K562 (cell line): ENCODE results near the gene FLRT1. TPM values are rescaled to one million over a fixed set of nuclear protein-coding genes. Genes with fewer than 3 reads are reported as not detected.
A peak's percentile ranks its signal among the peaks of the same experiment; 100 is the strongest.

ENCODE experiments used
- ATAC-seq: fragments of 200-7000 bp; cut with Tn5 transposase; 3 replicates; pipeline ENCODE4 v1.9.1; 2020; ENCODE audit warnings: moderate library complexity
- BruUV-seq: library from RNA; stranded (reverse); fragments of 400-500 nt; replicated peaks from 2 replicates; lab custom pipeline; 2021; lab: Mats Ljungman, UMichigan
- CTCF ChIA-PET: fragments of 300-600 bp; formaldehyde crosslinking; extraction: SDS; loops from one replicate; lab custom pipeline; 2021; ENCODE audit warnings: low intra/inter-chr PET ratio; lab: Yijun Ruan, JAX
- POLR2A ChIA-PET: fragments of 300-600, 350-650 bp; sonication (Branson Sonifier 250); formaldehyde crosslinking; extraction: SDS; loops from one replicate; lab custom pipeline; 2021; ENCODE audit warnings: antibody characterized with exemption, inconsistent platforms; lab: Yijun Ruan, JAX
- DNase-seq, 4 experiments: peaks; one replicate each; pipeline versions ENCODE4 v3.0.0 to v3.0.0-alpha.2; 2011 to 2018; ENCODE audit warnings: low spot score in 3 of 4, mixed read lengths in 3 of 4; ENCODE audit errors: extremely low read depth in 1 of 4
- FAIRE-seq: peaks from 2 replicates; lab custom pipeline; 2011; peaks lifted over from hg19 to GRCh38; lab: Jason Lieb, UNC
- H2AFZ ChIP-seq: 2 replicates; pipeline ENCODE4 v1.6.0; 2011; ENCODE audit warnings: low read depth, low read length, control low read depth, inconsistent platforms
- H3K27ac ChIP-seq: fragments of 200-600 bp; 3 replicates; pipeline ENCODE4 v1.8.0; 2011; ENCODE audit warnings: low read depth, mild to moderate bottlenecking, control low read depth, inconsistent platforms, low read length, moderate library complexity, mixed read lengths; ENCODE audit errors: extremely low read depth
- H3K27me3 ChIP-seq, 2 experiments: fragments of 300-600 bp in 1 of 2; 2 replicates in 1 of 2; 3 replicates in 1 of 2; pipeline versions ENCODE4 v1.6.0 to v1.8.0; 2011; ENCODE audit warnings: inconsistent platforms in 2 of 2, low read length in 2 of 2, mild to moderate bottlenecking in 1 of 2, mixed read lengths in 1 of 2, moderate library complexity in 1 of 2; ENCODE audit not compliant: control insufficient read depth in 2 of 2, insufficient read depth in 2 of 2
- H3K36me3 ChIP-seq: fragments of 300-600 bp; 3 replicates; pipeline ENCODE4 v1.8.0; 2011; ENCODE audit warnings: mild to moderate bottlenecking, low read length, inconsistent platforms; ENCODE audit not compliant: control insufficient read depth, insufficient read depth
- H3K4me1 ChIP-seq, 2 experiments: fragments of 200-600 bp in 1 of 2; replicated peaks in 1 of 2; 2 replicates in 1 of 2; 3 replicates in 1 of 2; pipeline versions ENCODE4 v1.5.1 to v1.8.0; 2011; ENCODE audit warnings: inconsistent platforms in 2 of 2, low read length in 2 of 2, mild to moderate bottlenecking in 1 of 2, mixed read lengths in 1 of 2, moderate library complexity in 1 of 2; ENCODE audit not compliant: control insufficient read depth in 2 of 2, insufficient read depth in 2 of 2
- H3K4me2 ChIP-seq: 2 replicates; pipeline ENCODE4 v1.6.1; 2011; ENCODE audit warnings: low read length, control low read depth, inconsistent platforms, mixed read lengths; ENCODE audit not compliant: insufficient read depth
- H3K4me3 ChIP-seq: fragments of 200-600 bp; sonication (generic), shearing (Covaris generic); 2 replicates; pipeline ENCODE4 v1.5.1; 2016; ENCODE audit warnings: control low read depth, inconsistent platforms
- H3K79me2 ChIP-seq: fragments of 200-600 bp; 3 replicates; pipeline ENCODE4 v1.8.0; 2011; ENCODE audit warnings: low read length, inconsistent platforms; ENCODE audit not compliant: control insufficient read depth, insufficient read depth
- H3K9ac ChIP-seq, 2 experiments: 2 replicates each; pipeline versions ENCODE4 v1.6.0 to v1.6.1; 2011; ENCODE audit warnings: low read depth in 2 of 2, low read length in 2 of 2, control low read depth in 1 of 2, inconsistent platforms in 1 of 2, mild to moderate bottlenecking in 1 of 2, mixed read lengths in 1 of 2; ENCODE audit not compliant: insufficient read depth in 1 of 2
- H3K9me1 ChIP-seq: one replicate; pipeline ENCODE4 v1.6.0; 2011; ENCODE audit warnings: inconsistent platforms, mild to moderate bottlenecking, low read length, moderate library complexity; ENCODE audit not compliant: control insufficient read depth, insufficient read depth
- H3K9me3 ChIP-seq: replicated peaks from 2 replicates; pipeline ENCODE4 v1.5.1; 2011; ENCODE audit warnings: low read depth, low read length, inconsistent platforms; ENCODE audit not compliant: control insufficient read depth, insufficient read depth
- H4K20me1 ChIP-seq: replicated peaks from 2 replicates; pipeline ENCODE4 v1.6.1; 2011; ENCODE audit warnings: low read length, inconsistent platforms, mixed read lengths; ENCODE audit not compliant: control insufficient read depth, insufficient read depth
- ARID1B ChIP-seq: fragments of 450-650 bp; IDR thresholded peaks from 2 replicates; pipeline ENCODE4 v1.6.1; 2016; ENCODE audit warnings: antibody characterized with exemption, mild to moderate bottlenecking, inconsistent platforms
- CBFA2T3 ChIP-seq: fragments of 450-650 bp; IDR thresholded peaks from 2 replicates; pipeline ENCODE4 v1.6.1; 2017
- EGR1 ChIP-seq: fragments of 450-650 bp; conservative IDR thresholded peaks from 2 replicates; pipeline ENCODE4 v1.6.1; 2017; ENCODE audit warnings: mild to moderate bottlenecking
- EZH2 ChIP-seq: IDR thresholded peaks from 2 replicates; pipeline ENCODE4 v1.6.1; 2012; ENCODE audit warnings: low read depth, mild to moderate bottlenecking, inconsistent platforms, low read length, borderline replicate concordance
- GTF2E2 ChIP-seq: fragments of 200-800 bp; sonication (Bioruptor generic); IDR thresholded peaks from 2 replicates; pipeline ENCODE4 v1.6.1; 2016; ENCODE audit warnings: missing genetic modification characterization, missing compliant biosample characterization
- KLF1 ChIP-seq: fragments of 450-650 bp; IDR thresholded peaks from 2 replicates; pipeline ENCODE4 v1.6.1; 2016; ENCODE audit warnings: missing genetic modification characterization, missing compliant biosample characterization
- MEIS2 ChIP-seq: fragments of 450-650 bp; IDR thresholded peaks from 2 replicates; pipeline ENCODE4 v1.6.1; 2014; ENCODE audit warnings: mild to moderate bottlenecking; ENCODE audit not compliant: partially characterized antibody
- TCF3 ChIP-seq: sonication (generic); formaldehyde crosslinking; IDR thresholded peaks from 2 replicates; pipeline ENCODE4 v1.4.0; 2020; ENCODE audit warnings: mild to moderate bottlenecking, missing genetic modification reagents
- WGBS: fragments of 100-300 bp; shearing (Covaris generic); methylation state at CpG from one replicate; pipeline ENCODE4 v1.1.6; 2016; ENCODE audit warnings: low coverage, mixed read lengths; ENCODE audit not compliant: insufficient coverage; ENCODE audit errors: missing lambda C conversion rate; 5-methylcytosine and 5-hydroxymethylcytosine counted together
- in situ Hi-C: fragments of 300-500 bp; cut with MboI; formaldehyde crosslinking; loops from 4 replicates; pipeline ENCODE4 v1.15.0; 2018; ENCODE audit warnings: inconsistent platforms, mixed read lengths
- intact Hi-C: fragments of 100-400 bp; cut with micrococcal nuclease; formaldehyde crosslinking; loops from 2 replicates; pipeline ENCODE4 v1.14.2; 2022
- polyA plus RNA-seq, 8 experiments: library from polyadenylated mRNA; depleted of rRNA in 4 of 8; stranded (reverse) in 5 of 8; unstranded in 3 of 8; fragments of >200 nt; fragmentation: Nextera tagmentation in 2 of 8; fragmentation: Illumina TruSeq in 1 of 8; extraction: Ambion mirVana in 2 of 8; extraction: Trizol in 1 of 8; gene quantifications; 2 replicates each; pipeline versions ENCODE4 v1.2.1 to v1.2.3, GENCODE V29; 2011 to 2014; ENCODE audit warnings: inconsistent platforms in 1 of 8, missing spikeins in 1 of 8
- total RNA-seq, 7 experiments: library from RNA; depleted of rRNA in 6 of 7; stranded (reverse); fragments of >200 nt in 6 of 7; fragmentation: Illumina TruSeq in 2 of 7; extraction: Trizol in 2 of 7; gene quantifications; 2 replicates each; pipeline versions ENCODE4 v1.2.1 to v1.2.3, GENCODE V29; 2011 to 2021; ENCODE audit warnings: low replicate concordance in 1 of 7
- TF ChIP-seq, protein P1 (sequence below), 2 experiments: IDR thresholded peaks; 2 replicates each; pipeline ENCODE4 v1.6.1; 2011; ENCODE audit warnings: borderline replicate concordance in 1 of 2, control low read depth in 1 of 2, low read depth in 1 of 2, low read length in 1 of 2, mild to moderate bottlenecking in 1 of 2, mixed read lengths in 1 of 2, moderate library complexity in 1 of 2; ENCODE audit not compliant: insufficient read depth in 1 of 2, insufficient read length in 1 of 2, poor library complexity in 1 of 2, severe bottlenecking in 1 of 2; ENCODE audit errors: extremely low read depth in 1 of 2

The FLRT1 gene
- total and polyA plus RNA-seq, 9 of the 15 experiments (the other 6 are each of a cell fraction or from before 2014, with no cell fraction given): not detected

GRCh38 chr11:64067230-64067993 is 31.7 kb downstream of the FLRT1 start (continued):
- TF ChIP-seq ARID1B (peak; percentile 36; the same call in 1 of the 2 replicates), TCF3 (peak; percentile 22; the same call in 1 of the 2 replicates), GTF2E2 (tag) (no peak), MEIS2 (peak; percentile 87), KLF1 (no peak), CBFA2T3 (peak; percentile 41; the same call in 1 of the 2 replicates), EGR1 (peak; percentile 27; the same call in 1 of the 2 replicates)

DNA sequence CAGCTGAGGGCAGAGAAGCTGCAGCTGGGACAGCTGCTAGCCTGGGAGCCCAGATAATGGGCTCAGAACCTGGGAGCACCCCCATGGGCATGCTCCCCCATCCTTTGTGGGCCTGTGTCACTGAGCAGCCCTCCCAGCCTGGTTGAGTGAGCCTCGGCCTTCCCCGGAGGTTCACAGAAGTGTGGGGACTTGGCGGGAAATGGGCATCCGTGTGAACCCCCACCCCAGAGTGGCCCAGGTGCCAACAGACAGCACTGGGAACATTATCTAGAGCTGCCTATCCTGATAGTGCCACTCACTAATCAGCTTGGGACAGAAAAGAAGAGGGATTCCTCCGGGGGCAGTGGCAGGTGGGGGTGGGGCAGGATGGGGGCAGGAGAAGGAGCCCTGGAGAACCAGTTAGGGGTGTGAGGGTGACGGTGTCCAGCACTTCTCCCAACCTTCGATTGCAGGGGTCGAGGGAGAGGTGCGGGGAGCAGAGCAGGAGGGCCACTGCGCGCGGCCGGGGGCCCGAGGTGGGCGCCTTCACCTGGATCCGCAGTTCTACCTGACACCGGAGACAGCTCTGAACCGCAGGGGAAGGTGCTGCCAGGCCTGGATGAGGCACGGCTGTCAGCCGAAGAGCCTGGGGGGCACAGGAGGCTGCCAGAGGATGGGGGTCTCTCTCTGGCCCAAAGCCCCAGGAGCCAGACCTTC is 33.1 kb downstream of the FLRT1 start:
- Histone ChIP-seq H3K9me1 (no peaks in the 10 kb centered on the region), H2AFZ (no peak overlapping the region), H3K4me1 (peaks cover 0 to 45% of the 10 kb centered on the region in 2 experiments; a peak in 3 of 5 replicates), H3K79me2 (no peaks in the 10 kb centered on the region), H3K4me3 (no peak overlapping the region), H3K4me2 (no peak overlapping the region), H3K27me3 (no peaks in the 10 kb centered on the region), H3K36me3 (no peaks in the 10 kb centered on the region), H3K9ac (peak overlapping the region in 1 of 2 experiments; percentile 65; a peak in 1 of 4 replicates), H3K27ac (no peak overlapping the region), H3K9me3 (no peaks in the 10 kb centered on the region)
- intact Hi-C loops: no loop called here
- DNase-seq (no peak), ATAC-seq (no peak), FAIRE-seq (no peak)
- WGBS: 73% methylated on average over 17 of the region's 20 CpGs
- no TSS peak for BruUV-seq
- CTCF ChIA-PET: no interaction called here
- POLR2A ChIA-PET: no interaction called here
- in situ Hi-C loops: no loop called here
- TF ChIP-seq, protein P1, sequence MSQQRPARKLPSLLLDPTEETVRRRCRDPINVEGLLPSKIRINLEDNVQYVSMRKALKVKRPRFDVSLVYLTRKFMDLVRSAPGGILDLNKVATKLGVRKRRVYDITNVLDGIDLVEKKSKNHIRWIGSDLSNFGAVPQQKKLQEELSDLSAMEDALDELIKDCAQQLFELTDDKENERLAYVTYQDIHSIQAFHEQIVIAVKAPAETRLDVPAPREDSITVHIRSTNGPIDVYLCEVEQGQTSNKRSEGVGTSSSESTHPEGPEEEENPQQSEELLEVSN (IDR thresholded peaks at IDR 0.05; ENCODE audit: borderline replicate concordance in 1 of 2, extremely low read depth in 1 of 2, insufficient read depth in 1 of 2, insufficient read length in 1 of 2, low read depth in 1 of 2, low read length in 1 of 2, poor library complexity in 1 of 2, severe bottlenecking in 1 of 2): peak; percentile 52 to 65
- no peak for TF ChIP-seq EZH2
- TF ChIP-seq, all 486 proteins: peak for 1
- peaks cover 31% of the 10 kb centered on the region for H4K20me1 ChIP-seq
